Activated CD8-positive, alpha-beta memory T cell treated with anti-CD3 and anti-CD28 coated beads for 24 hours (primary cell): ENCODE data around the gene SDF4.
"Not testable (repeated sequence)": the region's sequence is repeated elsewhere in the genome, so short reads cannot be mapped to it uniquely, and the experiment has no call there.

Experiments used
- DNase-seq: peaks from one replicate; pipeline ENCODE4 v3.0.0-alpha.2; 2020

SDF4 gene

DNA sequence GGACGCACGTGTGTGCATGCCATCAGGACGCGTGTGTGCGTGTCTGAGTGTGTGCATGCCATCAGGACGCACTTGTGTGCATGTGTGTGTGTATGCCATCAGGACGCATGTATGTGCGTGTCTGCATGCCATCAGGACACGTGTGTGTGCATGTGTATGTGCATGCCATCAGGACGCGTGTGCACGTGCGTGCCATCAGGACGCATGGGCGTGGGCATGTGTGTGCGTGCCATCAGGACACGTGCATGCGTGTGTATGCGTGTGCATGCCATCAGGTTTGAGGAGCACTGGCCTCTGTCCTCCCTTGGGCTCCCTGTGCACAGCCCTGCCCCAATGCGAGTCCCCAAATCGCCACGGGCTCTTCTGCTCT lies 27.3 kb upstream of the SDF4 start:
- DNase-seq: no peak

DNA sequence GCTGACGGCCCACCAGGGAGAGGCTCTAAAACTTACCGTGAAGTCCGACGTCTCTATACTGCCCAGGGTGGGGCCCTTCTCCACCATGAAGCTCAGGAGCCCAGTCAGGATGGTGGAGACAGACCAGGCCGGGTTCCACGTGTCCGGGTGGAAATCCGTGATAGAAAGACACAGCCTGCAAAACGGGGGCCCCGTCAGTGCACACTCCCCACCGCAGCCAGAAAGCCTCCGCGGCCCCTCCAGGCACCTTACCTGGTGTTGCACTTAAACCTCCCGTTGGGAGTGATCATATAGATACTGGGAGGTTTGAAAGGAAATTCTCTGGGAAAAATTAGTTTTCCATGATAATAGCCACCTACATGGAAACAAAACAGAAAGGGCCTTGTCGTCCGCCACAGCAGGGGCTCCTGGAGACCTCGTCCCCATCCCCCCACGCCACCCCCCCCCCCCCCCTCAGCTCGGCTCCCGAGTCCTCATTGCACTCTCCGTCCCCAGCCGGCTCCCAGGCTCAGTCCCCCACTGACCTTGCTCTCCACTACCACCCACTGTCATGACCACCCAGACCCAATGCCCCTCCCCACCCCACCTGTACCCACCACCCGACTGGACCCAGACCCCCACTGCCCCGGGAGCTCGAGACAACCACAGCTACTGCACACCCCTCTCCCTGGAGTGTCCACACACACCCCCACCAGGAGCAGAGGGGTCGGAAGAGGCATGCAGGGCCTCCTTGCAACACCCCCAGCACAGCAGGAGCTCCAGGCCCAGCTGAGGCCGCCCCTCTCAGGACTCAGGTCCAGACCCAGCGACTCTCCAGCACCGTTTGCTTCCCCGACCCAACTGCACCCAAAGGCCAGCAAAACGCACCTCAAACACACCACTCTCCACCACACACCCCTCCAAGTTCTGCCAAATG lies 25.4 kb upstream of the SDF4 start:
- DNase-seq: no peak

DNA sequence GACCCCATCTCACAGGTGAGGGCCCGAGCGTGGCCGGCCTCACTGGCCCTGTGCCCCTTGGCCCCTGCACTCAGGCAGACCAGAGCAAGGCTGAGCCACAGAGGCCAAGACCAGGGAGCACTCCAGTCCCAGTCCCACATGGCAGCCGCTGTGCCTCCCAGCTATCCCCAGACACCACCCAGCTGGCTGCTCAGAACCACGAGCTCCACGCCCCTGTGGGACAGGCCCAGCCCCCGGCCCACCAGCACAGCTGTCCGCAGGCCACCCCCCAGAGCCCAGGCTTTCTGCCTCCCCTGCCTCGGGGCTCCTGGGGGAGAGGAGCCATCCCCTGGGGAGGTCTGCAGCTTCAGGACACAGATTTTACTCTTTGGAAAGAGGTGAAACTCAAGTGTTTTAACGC lies 23.8 kb upstream of the SDF4 start:
- no peak for DNase-seq

DNA sequence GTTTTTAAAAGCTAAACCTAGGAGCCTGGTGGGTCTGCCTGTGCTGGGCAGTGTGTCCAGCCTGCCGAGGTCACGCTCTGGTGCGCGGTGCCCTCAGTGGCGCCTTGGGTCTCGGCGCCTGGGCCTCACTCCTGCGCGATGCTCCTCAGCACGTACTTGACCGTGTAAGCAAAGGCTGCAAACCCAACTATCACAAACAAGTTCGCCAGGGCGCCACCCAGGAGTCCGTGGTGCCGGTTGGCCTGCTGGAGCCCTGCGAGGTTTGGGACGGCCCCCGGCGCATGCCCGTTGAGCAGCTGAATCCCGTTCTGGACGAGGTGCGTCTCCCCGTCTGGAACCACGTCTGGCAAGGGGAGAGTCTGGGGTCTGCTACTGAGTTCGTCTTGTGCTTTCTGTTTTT lies 23.3 kb upstream of the SDF4 start:
- no peak for DNase-seq

DNA sequence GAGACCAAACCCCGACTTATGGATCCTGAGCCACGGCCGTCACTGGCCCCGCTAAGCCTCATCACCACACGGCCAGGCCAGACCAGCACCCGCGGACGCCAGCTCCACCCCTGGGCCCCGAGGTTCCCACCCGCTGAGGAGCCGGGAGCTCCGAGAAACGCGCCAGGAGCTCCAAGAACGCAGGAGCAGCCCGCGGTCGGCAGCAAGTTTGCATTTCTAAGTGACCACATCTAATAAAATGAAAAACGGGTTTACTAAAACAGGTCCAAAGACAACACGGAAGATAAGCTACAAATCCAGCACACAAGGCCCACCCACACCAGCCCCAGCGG lies 22.8 kb upstream of the SDF4 start:
- DNase-seq: no peak

DNA sequence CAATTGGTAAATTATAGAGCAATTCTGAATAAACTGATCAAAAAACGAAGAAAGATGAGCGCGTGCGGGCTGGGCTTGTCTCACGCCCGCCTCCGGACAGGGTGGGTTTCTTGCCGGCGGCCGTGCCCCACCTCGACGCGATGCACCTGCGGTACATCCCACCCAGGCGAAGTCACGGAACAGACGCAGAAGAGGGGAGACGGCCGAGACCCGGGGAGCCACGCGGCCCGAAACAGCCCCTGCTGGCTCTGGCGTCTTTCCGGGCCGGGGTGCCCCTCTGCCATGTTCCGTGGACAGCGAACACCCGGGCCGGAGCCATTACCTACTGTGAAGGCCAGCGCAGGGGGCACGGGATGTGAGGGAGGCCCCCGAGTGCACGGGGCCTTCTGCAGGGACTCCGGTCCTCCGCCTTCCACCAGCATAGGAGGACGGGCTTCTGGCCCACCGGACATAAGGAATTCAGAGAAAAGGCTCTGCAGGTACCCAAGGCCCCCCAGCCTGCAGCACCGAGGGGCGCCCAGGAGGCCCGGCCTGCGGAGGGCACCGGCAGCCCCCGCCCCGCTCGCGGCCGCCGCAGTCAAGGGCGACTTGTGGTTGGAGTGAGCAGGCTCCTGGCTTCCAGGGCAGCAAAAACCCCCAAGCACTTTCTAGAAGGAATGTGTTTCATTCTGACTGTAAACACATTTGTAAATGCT lies 22.3 kb upstream of the SDF4 start:
- DNase-seq: no peak

DNA sequence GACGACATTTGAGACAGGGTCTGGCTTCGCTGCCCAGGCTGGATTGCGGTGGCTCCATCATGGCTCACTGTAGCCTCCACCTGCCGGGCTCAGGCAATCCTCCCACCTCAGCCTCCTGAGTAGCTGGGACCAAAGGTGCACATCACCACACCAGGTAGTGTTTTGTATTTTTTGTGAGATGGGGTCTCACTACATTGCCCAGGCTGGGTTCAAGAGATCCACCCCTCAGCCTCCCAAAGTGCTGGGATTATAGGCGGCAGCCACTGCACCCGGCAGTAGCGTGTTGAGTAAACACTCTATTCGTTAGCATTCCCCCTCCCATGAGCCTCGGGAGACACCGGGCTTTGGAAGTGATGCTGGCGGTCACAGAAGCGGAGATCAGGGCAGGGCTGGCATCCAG lies 21.5 kb upstream of the SDF4 start:
- DNase-seq: no peak

DNA sequence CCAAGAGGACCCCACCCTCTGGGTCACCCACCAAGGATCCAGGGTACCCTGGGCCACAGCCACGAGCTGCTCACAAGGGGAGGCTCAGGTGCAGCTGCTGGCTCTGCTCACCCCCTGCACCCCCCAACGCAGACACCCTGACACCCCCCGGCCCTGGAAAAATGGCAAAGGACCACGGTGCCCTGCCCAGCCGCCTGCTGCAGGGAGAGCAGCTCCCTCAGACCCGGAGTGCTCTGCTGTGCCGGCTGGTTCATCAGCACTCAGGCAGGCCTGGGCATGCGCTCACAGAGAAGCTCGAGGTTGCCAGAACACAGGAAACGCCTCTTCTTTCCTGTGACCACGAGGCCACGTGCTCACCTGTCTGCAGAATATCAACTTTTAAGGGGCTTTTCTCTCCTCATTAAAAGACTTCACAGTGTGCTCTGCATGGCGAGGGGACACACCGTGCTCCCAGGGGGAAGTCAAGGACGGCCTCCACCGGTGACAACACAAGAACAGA lies 19.0 kb upstream of the SDF4 start:
- DNase-seq: peak; percentile 86

DNA sequence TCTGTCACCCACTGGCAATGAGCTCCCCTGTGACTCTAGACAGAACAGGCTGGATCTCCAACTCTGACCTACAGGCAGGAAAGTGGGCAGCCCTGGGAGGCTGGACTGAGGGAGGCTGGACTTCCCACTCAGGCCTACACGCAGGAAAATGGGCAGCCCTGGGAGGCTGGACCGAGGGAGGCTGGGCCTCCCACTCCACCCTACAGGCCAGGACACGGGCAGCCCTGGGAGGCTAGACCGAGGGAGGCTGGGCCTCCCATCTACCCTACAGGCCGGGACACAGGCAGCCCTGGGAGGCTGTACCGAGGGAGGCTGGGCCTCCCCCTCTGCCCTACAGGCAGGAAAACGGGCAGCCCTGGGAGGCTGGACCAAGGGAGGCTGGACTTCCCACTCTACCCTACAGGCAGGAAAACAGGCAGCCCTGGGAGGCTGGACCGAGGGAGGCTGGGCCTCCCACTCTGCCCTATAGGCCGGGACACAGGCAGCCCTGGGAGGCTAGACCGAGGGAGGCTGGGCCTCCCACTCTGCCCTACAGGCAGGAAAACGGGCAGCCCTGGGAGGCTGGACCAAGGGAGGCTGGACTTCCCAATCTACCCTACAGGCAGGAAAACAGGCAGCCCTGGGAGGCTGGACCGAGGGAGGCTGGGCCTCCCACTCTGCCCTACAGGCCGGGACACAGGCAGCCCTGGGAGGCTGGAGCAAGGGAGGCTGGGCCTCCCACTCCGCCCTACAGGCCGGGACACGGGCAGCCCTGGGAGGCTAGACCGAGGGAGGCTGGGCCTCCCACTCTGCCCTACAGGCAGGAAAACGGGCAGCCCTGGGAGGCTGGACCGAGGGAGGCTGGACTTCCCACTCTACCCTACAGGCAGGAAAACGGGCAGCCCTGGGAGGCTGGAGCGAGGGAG lies 16.5 kb upstream of the SDF4 start:
- not testable (repeated sequence) for DNase-seq

DNA sequence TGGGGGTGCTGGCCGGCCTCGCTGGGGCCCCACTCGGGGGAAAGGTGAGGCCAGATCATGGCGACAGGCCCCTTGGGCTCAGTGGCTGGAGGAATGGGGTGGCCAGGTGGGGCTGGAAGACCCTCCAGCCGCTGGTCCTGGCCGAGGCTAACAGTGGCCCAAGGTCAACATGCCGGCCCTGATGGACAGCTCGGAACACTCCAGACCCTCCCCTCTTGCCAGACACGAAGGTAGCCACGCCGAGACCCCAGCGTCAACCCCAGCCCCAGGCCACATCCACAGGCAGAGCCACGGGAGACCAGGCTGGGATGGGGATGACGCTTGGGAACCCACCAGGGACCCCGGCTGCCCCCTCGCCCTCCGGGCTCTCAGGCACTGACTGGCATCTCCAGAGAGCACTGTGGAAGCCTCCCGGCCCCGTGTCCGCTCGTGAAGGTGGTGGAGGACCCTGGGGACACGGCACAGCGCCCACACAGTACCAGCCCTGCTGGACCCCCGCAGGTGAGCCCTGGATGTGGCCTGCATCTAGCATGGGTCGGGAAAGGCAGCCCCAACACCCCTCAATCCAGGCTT lies 15.6 kb upstream of the SDF4 start:
- DNase-seq: no peak

DNA sequence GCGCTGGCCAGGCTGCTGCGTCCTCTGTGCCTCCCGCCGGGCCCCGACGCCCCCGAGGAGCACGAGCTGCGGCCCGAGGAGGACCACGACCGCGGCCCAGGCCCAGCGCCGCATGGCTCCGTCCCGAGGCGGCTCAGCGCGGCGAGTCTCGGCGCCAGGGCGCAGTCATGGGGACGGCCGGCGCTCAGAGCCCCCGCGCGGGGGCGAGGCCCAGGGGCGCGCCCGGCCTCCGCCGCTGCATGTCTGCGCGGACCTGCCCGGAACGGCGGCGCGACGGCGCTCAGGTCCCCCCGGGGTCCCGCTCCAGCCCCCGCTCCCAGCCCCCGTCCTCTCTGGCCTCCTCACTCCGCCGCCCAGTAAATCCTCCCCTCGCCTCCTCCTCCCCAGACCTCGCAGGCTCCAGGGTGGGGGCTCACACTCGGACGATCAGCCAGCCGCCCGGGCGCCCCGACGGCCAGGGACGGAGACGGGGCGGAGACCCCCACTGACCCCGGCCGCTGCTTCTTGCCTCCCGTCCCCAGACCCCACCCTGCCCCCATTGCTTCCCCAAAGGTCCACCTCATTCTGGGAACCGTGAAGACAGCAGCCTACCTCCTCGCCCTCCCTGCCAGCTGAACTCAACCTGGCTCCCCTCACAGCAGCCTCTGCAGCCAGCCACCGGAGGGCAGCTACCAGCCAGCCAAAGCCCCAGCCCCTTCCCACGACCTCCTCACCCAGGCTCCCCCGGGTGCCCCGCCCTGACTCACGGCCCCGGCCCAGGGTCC lies 15.0 kb upstream of the SDF4 start, which contains the start of gene C1QTNF12:
Gene C1QTNF12 (minus strand): TSS at position 146 of the 764 bp plus-strand sequence. CDS start 32 bp downstream, at position 114.
- no peak for DNase-seq

DNA sequence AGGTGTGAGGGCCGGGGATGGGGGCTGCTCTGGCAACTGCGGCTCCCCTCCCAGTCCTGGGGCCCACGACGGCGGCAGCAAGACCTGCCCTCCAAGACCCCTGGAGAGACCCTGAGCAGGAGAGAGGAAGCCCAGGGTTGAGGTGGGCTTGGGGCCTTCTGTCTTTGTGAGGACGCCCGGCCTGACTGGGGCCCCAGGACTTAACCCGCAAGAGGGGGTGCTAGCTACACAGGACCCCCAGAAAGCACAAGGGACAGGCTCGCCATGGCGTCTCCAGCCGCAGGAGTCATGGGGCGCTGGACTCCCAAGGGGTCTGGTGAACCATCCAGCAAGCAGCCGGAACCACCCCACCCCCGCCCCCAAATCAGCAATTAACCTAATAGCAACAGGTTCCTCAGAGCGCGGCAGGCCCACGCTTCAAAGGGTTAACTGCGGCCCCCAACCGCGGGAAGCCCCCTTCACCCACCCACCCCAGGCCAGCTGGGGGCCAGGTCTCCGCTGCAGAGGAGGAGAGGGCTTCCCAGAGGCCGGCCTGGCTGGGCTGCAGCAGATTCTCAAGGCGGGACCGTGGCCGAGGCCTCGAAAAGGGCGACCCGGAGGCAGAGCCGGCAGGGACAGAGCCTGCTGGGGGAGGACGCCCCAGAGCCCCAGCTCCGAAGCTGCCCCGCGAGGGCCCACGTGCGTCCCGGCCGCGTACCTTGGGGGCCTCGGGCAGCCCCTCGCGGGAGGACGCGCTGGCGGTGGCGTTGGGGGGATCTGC lies 14.2 kb upstream of the SDF4 start:
- DNase-seq: no peak

DNA sequence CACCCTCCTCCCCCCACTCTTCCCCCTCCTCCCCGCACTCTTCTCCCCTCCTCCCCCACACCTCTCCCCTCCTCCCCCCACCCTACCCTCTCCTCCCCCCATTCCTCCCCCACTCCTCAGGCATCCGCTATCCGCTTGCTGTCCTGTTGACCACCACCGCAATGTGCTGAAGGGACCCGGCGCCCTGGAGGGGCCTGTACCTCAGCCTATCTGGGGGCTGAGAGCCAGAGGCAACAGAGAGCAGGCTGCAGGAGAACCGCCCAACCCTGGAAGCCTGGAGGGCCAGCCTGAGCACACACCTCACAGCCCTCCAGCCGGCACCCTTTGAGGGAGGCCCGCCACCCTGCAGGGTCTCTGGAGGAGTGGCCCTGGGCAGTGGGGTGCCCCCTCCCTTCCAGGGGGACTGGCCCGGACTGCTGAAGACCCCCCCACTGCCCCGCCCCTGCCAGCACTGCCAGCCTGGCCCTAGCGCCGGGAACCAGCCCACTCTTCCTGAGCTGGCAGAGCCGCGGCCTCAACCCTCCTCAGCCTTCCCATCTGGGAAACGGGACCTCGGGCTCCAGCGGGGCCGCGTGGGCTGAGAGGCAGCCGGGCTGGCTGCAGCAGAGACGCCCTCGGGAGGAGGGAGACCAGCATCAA lies 13.5 kb upstream of the SDF4 start:
- no peak for DNase-seq

DNA sequence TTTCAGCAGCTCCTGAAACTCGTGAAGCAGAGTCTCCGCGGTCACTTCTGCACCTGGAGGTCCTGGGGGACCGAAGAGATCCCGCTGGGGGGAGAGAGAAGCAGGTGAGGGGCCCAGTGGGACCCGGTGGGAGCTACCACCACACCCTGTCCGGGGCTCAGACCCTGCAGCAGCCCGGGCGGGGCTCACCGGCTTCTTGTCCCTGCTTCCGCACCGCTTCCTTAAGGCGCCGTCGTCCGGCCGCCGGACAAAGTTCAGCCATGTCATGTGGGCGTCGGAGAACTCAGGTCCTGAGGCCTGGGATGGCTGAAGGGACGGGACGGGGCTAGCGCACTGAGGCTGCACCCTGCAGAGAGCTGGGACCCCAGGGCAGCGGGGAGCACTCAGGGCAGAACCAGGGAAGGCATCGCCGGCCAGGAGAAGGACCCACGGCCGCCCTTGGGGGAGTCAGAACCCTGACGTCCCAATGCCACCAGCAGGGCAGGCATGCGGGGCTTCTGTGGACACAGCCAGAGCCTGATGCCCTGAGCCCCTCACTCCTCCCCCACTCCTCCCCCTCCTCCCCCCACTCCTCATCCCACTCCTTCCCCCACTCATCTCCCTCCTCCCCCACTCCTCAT lies 12.5 kb upstream of the SDF4 start:
- no peak for DNase-seq

DNA sequence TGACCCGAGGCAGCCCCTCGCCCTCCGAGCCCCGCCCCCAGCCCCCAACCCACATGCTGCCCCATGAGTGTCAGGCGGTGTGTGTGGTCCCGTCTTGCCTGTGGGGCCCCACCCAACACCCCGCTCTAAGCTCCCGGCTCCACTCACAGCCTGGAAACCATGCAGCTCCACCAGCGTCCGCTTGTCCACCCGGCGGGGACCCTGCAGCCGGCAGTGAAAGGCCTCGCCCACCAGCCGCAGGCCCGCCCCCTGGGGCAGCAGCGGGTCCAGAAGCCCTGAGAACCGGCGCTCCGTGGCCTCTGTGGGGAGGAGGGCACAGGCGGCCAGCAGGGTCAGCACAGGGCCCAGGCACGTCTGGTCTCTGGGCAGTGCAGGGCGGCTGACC lies 12.0 kb upstream of the SDF4 start:
- DNase-seq: no peak

DNA sequence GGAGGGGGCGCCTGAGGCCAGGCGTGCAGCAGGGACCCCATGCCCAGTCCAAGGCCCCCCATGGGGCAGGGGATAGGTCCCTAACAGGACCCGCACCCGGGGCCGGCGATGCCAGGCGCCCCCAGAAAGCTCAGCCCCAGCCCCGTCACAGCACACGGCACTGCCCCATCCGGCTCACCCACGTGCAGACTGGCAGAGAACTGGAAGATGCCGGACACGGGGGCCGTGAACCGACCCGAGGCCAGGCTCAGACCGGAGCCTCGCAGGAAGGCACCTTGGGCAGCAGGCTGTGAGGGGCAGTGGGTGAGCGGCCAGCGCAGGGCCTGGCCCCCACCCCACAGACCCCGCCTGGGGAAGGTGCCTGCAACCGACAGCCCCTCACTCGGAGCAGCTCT lies 11.5 kb upstream of the SDF4 start:
- DNase-seq: no peak

DNA sequence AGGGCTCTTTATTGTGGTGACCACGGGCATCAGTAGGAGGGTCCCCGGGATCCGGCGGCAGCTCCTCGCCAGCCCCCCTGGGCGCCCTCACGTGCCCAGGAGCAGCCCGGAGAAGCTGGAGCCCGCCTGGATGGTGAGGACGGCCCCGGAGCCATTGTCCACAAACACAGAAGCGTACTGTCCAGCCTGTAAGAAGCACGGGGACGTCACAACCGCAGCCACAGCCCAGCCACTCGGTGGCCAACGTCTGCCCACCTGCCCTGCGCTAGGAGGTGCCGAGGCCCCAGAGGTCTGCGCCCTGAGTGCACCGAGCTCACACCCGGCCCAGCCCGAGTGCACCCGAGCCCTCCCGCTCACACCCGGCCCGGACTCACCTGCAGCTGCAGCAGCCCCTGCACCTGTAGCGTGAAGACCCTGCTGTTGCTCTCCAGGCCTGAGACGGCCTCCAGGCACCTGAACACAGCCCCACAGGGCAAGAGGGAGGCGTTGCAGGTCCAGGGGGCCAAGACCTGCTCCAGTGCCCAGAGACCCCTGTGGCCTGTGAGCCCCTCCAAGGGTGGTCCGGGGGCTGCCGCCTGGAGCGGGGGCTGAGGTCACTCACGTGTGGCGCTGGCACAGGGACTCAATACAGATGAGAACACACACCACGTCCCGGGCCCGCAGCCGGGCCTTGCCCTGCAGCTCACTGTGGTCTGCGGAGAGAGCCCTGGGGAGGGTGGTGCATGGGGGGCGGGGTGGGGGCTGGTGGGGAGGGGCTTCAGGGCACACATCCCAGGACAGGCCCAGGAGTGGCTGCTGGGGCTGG lies 10.9 kb upstream of the SDF4 start:
- no peak for DNase-seq

DNA sequence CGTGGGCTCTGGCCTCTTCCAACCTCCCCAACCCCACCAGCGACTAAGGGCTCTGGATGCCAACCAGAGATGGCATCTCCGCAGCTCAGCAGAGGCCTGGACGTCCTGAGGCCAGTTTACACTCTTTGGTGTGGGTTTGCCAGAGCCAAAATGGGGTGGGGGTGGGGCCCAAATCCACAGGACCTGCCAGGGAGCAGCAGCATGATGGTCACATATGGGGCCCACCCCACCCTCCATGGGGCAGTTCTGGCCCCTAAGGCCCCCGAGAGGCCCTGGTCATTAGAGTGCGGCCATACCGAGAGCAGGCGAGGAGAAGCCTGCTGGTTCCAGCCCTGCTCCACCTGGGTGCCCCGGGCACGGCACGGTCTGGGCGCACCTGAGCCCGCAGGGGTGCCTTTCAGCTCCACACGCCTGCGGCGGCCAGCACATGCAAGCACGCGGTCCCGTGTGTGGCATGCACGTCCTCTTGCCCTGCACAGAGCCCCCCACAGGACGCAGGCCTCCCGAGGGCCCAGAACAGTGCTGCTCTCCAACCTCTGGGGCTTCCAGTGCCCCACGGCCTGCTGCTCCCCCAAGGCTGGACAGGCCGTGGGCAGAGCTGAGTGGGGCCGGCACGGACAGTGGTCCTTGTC lies 9.9 kb upstream of the SDF4 start:
- DNase-seq: no peak
